Stimulated activated CD8-positive, alpha-beta memory T cell treated with anti-CD3 and anti-CD28 coated beads, Interleukin-4, amount 100 ng/mL, for 24 hours (primary cell): ENCODE data around the gene KLHL24.
A peak's percentile ranks its signal among the peaks of the same experiment; 100 is the strongest.
"Not testable (repeated sequence)": the region's sequence is repeated elsewhere in the genome, so short reads cannot be mapped to it uniquely, and the experiment has no call there.

Source experiments
- DNase-seq: peaks from one replicate; pipeline ENCODE4 v3.0.0-alpha.2; 2020; ENCODE audit warnings: low read depth

Gene KLHL24

GRCh38 chr3:183635431-183636220, at the start of gene KLHL24:
Gene KLHL24 (plus strand): TSS chr3:183635623. CDS start chr3:183650357, 14,734 bp downstream.
- DNase-seq, result peak; percentile 86

GRCh38 chr3:183586477-183586876, 48.9 kb upstream of the KLHL24 start:
- DNase-seq, result no peak

GRCh38 chr3:183587336-183587735, 48.1 kb upstream of the KLHL24 start:
- no peak for DNase-seq

- no peak for DNase-seq
These were observed 45.0 kb upstream of the KLHL24 start for GRCh38 chr3:183590442-183590841.

GRCh38 chr3:183591881-183592521, 43.4 kb upstream of the KLHL24 start:
- no peak for DNase-seq

GRCh38 chr3:183592821-183593220, 42.6 kb upstream of the KLHL24 start:
- DNase-seq, result no peak

- no peak for DNase-seq
These were observed 40.8 kb upstream of the KLHL24 start for GRCh38 chr3:183594636-183595035.

- DNase-seq, result no peak
These were observed 37.5 kb upstream of the KLHL24 start for GRCh38 chr3:183597959-183598358.

- not testable (repeated sequence) for DNase-seq
These were observed 24.1 kb upstream of the KLHL24 start for GRCh38 chr3:183611326-183611725.

GRCh38 chr3:183613366-183614285, 21.8 kb upstream of the KLHL24 start:
- DNase-seq, result no peak

- DNase-seq, result no peak
These were observed 16.9 kb upstream of the KLHL24 start for GRCh38 chr3:183618542-183618941.

- DNase-seq, result no peak
These were observed 16.4 kb upstream of the KLHL24 start for GRCh38 chr3:183619010-183619409.

GRCh38 chr3:183619624-183620251, 15.7 kb upstream of the KLHL24 start:
- DNase-seq, result no peak

GRCh38 chr3:183620252-183620628, 15.2 kb upstream of the KLHL24 start:
- DNase-seq, result no peak

- not testable (repeated sequence) for DNase-seq
These were observed 12.9 kb upstream of the KLHL24 start for GRCh38 chr3:183622473-183622872.

GRCh38 chr3:183626877-183627594, 8.4 kb upstream of the KLHL24 start:
- no peak for DNase-seq

- DNase-seq, result no peak
These were observed 5.7 kb upstream of the KLHL24 start for GRCh38 chr3:183629546-183630301.

- DNase-seq, result no peak
These were observed 3.7 kb upstream of the KLHL24 start for GRCh38 chr3:183631715-183632114.

GRCh38 chr3:183632725-183633124, 2.7 kb upstream of the KLHL24 start:
- DNase-seq, result not testable (repeated sequence)

- no peak for DNase-seq
These were observed 716 bp upstream of the KLHL24 start for GRCh38 chr3:183634707-183635106.

- no peak for DNase-seq
These were observed 354 bp upstream of the KLHL24 start for GRCh38 chr3:183635107-183635430.
